Gastrocnemius medialis (tissue), 4 donors: ENCODE data around the gene MED12L. TPM values are rescaled to one million over a fixed set of nuclear protein-coding genes. Genes with fewer than 3 reads are reported as not detected.

Experiments
- ATAC-seq, 2 donors: fragments of 150-250 bp; one replicate each; pipeline ENCODE4 v1.9.1; 2016
- DNase-seq, 2 donors: peaks; one replicate each; pipeline ENCODE4 v3.0.0-alpha.2; 2019
- H3K27ac ChIP-seq, 4 donors: fragments of 200-600 bp; sonication (generic); 1 replicate in 1 of 4; 2 replicates in 3 of 4; pipeline ENCODE4 v1.5.1; 2016 to 2018; ENCODE audit warnings: mild to moderate bottlenecking in 2 of 4, moderate library complexity in 1 of 4
- H3K27me3 ChIP-seq, 3 donors: fragments of 200-600 bp; sonication (generic) in 2 of 3; 1 replicate in 1 of 3; 2 replicates in 2 of 3; pipeline versions ENCODE4 v1.5.1 to v1.6.0; 2016 to 2019; ENCODE audit warnings: mild to moderate bottlenecking in 1 of 3, moderate library complexity in 1 of 3
- H3K36me3 ChIP-seq, 2 donors: fragments of 200-600 bp; sonication (generic) in 1 of 2; one replicate each; pipeline ENCODE4 v1.5.1; 2017 to 2018
- H3K4me1 ChIP-seq, 2 donors: fragments of 200-600 bp; sonication (generic) in 1 of 2; one replicate each; pipeline ENCODE4 v1.5.1; 2016 to 2017; ENCODE audit warnings: mild to moderate bottlenecking in 2 of 2
- H3K4me3 ChIP-seq, 4 donors: fragments of 200-600 bp; sonication (generic) in 3 of 4; 1 replicate in 1 of 4; 2 replicates in 3 of 4; pipeline ENCODE4 v1.5.1; 2016 to 2019; ENCODE audit warnings: mild to moderate bottlenecking in 2 of 4
- H3K9me3 ChIP-seq, 3 donors: fragments of 200-600 bp; sonication (generic) in 2 of 3; 1 replicate in 1 of 3; 2 replicates in 2 of 3; pipeline ENCODE4 v1.5.1; 2016 to 2019
- POLR2A ChIP-seq, 2 donors: fragments of 450-650 bp; IDR thresholded peaks; one replicate each; pipeline ENCODE4 v1.6.1; 2017; ENCODE audit warnings: antibody characterized with exemption in 2 of 2, mild to moderate bottlenecking in 2 of 2, moderate library complexity in 2 of 2
- in situ Hi-C, 4 donors: fragments of 200-750 bp; cut with MboI; loops; one replicate each; pipeline versions ENCODE4 v1.15.0 to v1.8.0; 2017; ENCODE audit warnings: low sequenced_read_pairs in 4 of 4
- intact Hi-C: fragments of 100-400 bp; cut with DNase I; formaldehyde crosslinking; loops from one replicate; pipeline ENCODE4 v1.15.1; 2023; ENCODE audit warnings: low total_unique reads
- total RNA-seq, 4 donors: library from RNA; depleted of rRNA; stranded (reverse); fragments of >200 nt; gene quantifications; one replicate each; pipeline versions ENCODE4 v1.1.0 to v1.2.3, GENCODE V29; 2016
- TF ChIP-seq, protein P1 (sequence below), 5 experiments: fragments of 450-650 bp in 3 of 5; fragments of 200-600 bp in 2 of 5; sonication (generic) in 2 of 5; IDR thresholded peaks in 4 of 5; conservative IDR thresholded peaks in 1 of 5; 1 replicate in 4 of 5; 2 replicates in 1 of 5; pipeline ENCODE4 v1.5.1; 2016 to 2019; ENCODE audit warnings: antibody characterized with exemption in 5 of 5, mild to moderate bottlenecking in 3 of 5, moderate library complexity in 3 of 5

Gene MED12L
- total RNA-seq, 4 donors from 2014 or later: 0.05 to 1.2 (median 0.10) TPM

DNA sequence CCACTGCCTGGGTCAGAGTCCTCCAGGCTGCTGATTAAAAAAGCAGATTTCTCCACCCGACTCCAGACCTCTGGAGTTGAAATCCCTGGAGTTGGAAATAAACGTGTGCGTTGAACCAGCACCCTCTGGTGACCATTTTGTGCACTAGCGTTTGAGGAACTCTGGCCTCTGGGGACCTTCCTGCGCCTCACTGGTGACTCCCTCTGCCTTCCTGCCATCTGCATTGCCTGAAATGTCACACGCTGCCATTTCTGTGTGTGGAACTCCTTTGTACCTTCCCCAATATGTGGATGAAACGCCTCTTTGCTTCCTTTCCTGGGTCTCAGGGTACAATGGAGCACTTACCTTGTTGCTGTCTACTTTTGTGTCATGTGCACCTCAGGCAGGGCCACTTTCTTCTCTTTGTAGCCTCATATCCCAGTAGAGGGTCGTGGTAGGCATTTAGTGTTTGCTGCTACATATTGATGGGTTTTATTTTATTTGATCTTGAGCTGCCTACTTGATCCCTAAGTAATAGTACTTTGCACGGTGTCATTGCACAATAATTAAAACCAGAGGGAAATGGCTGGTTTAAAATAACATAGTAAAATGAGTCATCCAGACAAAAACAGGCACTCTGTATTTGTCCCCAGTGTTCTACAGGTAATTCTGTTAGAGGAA lies 60.7 kb downstream of the MED12L start:
- DNase-seq (peak; percentile 44 to 56), ATAC-seq (peak; percentile 82 to 96)
- H3K4me3 ChIP-seq: peak overlapping the region in 1 of 4 donors; percentile 19
- H3K9me3 ChIP-seq: no peaks in the 10 kb centered on the region
- no peaks in the 10 kb centered on the region for H3K27me3 ChIP-seq
- TF ChIP-seq, protein P1, sequence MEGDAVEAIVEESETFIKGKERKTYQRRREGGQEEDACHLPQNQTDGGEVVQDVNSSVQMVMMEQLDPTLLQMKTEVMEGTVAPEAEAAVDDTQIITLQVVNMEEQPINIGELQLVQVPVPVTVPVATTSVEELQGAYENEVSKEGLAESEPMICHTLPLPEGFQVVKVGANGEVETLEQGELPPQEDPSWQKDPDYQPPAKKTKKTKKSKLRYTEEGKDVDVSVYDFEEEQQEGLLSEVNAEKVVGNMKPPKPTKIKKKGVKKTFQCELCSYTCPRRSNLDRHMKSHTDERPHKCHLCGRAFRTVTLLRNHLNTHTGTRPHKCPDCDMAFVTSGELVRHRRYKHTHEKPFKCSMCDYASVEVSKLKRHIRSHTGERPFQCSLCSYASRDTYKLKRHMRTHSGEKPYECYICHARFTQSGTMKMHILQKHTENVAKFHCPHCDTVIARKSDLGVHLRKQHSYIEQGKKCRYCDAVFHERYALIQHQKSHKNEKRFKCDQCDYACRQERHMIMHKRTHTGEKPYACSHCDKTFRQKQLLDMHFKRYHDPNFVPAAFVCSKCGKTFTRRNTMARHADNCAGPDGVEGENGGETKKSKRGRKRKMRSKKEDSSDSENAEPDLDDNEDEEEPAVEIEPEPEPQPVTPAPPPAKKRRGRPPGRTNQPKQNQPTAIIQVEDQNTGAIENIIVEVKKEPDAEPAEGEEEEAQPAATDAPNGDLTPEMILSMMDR (IDR thresholded peaks at IDR 0.05 in 4 of 5, conservative IDR thresholded peaks at IDR 0.05 in 1 of 5): peak; percentile 70 to 86 (median 81)
- TF ChIP-seq POLR2A (IDR thresholded peaks at IDR 0.05): no peak
- peaks cover 3 to 7% of the 10 kb centered on the region in 2 donors for H3K4me1 ChIP-seq
- H3K27ac ChIP-seq: no peak overlapping the region
- intact Hi-C loops: loop anchor here (1.0 to 10.0 kb wide), 4 partner anchors 61 to 425 kb away; partner anchors contain the start of gene MED12L
- in situ Hi-C loops: loop anchor here (5.0 to 25.0 kb wide), 7 partner anchors 234 to 431 kb away; partner anchors contain the start of gene MINDY4B (in 1 of the 4)
- H3K36me3 ChIP-seq: no peaks in the 10 kb centered on the region

DNA sequence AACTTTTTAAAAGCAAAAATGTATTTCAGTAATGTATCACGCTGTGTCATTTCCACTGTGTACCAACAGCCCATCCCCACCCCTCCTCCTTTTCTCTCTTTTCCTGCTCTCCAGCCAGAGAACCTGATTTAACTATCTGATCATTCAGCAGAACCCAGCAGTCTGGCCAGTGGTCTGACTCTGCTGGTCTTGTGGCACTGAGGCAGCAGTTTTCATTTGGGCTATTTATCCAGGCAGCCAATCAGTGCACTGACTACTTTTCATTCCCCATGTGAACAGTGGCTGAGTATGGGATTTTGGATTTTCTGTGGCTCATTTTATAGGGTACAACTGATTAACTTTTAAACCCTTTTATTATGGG lies 61.2 kb downstream of the MED12L start:
- ATAC-seq (peak in 1 of 2 donors; percentile 5), DNase-seq (no peak)
- TF ChIP-seq, protein P1 (IDR thresholded peaks at IDR 0.05 in 4 of 5, conservative IDR thresholded peaks at IDR 0.05 in 1 of 5): no peak
- no peak for TF ChIP-seq POLR2A (IDR thresholded peaks at IDR 0.05)
- no peaks in the 10 kb centered on the region for H3K27me3 ChIP-seq
- H3K4me1 ChIP-seq: peaks cover 3 to 7% of the 10 kb centered on the region in 2 donors
- no peaks in the 10 kb centered on the region for H3K9me3 ChIP-seq
- in situ Hi-C loops (loop anchor here (5.0 to 25.0 kb wide), 7 partner anchors 234 to 432 kb away; partner anchors contain the start of gene MINDY4B (in 1 of the 4)), intact Hi-C loops (loop anchor here (1.0 to 10.0 kb wide), 4 partner anchors 62 to 425 kb away; partner anchors contain the start of gene MED12L)
- H3K4me3 ChIP-seq: no peak overlapping the region
- H3K36me3 ChIP-seq: no peaks in the 10 kb centered on the region
- H3K27ac ChIP-seq: no peak overlapping the region

- Histone ChIP-seq H3K27me3 (no peaks in the 10 kb centered on the region), H3K36me3 (no peaks in the 10 kb centered on the region), H3K4me1 (peaks cover 3 to 7% of the 10 kb centered on the region in 2 donors), H3K4me3 (no peak overlapping the region), H3K9me3 (no peaks in the 10 kb centered on the region), H3K27ac (no peak overlapping the region)
- TF ChIP-seq, protein P1 (IDR thresholded peaks at IDR 0.05 in 4 of 5, conservative IDR thresholded peaks at IDR 0.05 in 1 of 5): no peak
- no peak for TF ChIP-seq POLR2A (IDR thresholded peaks at IDR 0.05)
- in situ Hi-C loops (loop anchor here (5.0 to 25.0 kb wide), 7 partner anchors 235 to 432 kb away; partner anchors contain the start of gene MINDY4B (in 1 of the 4)), intact Hi-C loops (loop anchor here (2.0 to 10.0 kb wide), 3 partner anchors 62 to 358 kb away; partner anchors contain the start of gene MED12L)
- ATAC-seq (no peak), DNase-seq (no peak)
Observed at GRCh38 chr3:151147299-151147698, 61.8 kb downstream of the MED12L start.

DNA sequence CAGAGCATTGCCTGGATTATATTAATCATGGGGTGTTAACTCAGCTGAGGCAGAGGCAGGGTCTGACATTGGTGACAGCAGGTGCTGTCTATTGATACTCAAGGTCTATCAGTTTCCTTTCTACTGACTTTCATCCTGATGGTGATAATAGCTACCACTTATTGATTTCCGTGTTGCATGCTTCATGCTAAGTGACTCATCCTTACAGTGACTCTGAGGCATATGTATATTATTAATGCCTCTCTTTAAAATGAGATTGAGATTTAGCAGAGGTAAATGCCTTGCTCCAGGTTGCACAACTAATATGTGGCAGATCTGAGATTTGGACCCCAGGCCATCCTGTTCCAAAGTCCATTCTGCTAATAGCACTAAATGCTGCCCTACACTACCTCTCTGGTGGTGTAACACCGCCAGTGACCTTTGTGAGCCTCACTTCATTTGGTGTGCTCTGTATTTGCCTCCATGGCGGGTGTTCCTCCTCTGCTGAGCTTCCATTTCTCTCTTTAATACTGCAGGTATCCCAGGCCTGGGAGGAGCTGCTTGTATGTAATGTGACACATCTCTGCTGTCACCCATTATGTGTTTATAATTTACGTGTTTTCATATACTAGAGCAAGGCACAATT lies 67.1 kb downstream of the MED12L start:
- DNase-seq: no peak
- no peak for ATAC-seq
- no peaks in the 10 kb centered on the region for H3K9me3 ChIP-seq
- H3K36me3 ChIP-seq: no peaks in the 10 kb centered on the region
- H3K27ac ChIP-seq: no peak overlapping the region
- in situ Hi-C loops (no loop called here), intact Hi-C loops (no loop called here)
- H3K4me3 ChIP-seq: no peak overlapping the region
- TF ChIP-seq, protein P1 (IDR thresholded peaks at IDR 0.05 in 4 of 5, conservative IDR thresholded peaks at IDR 0.05 in 1 of 5): no peak
- no peak for TF ChIP-seq POLR2A (IDR thresholded peaks at IDR 0.05)
- no peaks in the 10 kb centered on the region for H3K27me3 ChIP-seq
- H3K4me1 ChIP-seq: no peaks in the 10 kb centered on the region
